Raji (cell line): ENCODE measurements around the gene SACM1L.

Source experiments
- POLR2A ChIP-seq: IDR thresholded peaks from 2 replicates; pipeline ENCODE4 v1.6.1; 2011; ENCODE audit warnings: low read depth, low read length, control low read depth; ENCODE audit not compliant: insufficient read depth

SACM1L gene

GRCh38 chr3:45742461-45743089, 53.4 kb downstream of the SACM1L start:
- TF ChIP-seq POLR2A: no peak

DNA sequence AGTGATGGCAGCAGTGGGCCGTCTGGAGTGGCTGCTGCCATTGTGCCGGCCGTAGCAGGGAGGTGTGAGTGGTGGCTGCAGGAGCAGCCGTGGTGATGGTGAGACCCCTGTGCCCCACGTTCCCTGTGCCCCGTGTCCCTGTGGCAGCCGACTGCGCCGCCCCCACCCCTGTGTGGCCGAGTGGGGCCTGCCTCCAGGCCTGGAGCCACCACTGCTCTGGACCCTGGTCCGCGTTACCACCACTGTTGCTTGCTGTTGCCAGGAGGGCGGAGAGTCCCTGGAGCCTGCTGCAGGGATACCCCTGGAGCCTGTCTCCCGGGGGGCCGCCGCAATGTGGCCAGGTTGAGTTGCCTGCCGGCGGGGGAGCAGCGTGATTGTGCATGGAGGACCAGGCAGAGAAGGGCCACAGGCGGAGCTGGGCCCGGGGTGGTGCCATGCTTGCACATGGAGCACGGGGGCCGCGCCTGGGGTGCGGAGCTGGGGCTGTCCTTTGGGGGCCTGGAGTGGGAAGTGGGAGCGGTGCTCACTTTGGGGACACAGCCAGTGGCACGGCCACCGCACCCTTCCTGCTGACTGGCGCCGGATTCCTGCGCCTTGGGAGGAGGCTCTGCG, 57.1 kb downstream of the SACM1L start:
- TF ChIP-seq POLR2A: no peak

GRCh38 chr3:45746777-45747622, 57.8 kb downstream of the SACM1L start:
- no peak for TF ChIP-seq POLR2A

GRCh38 chr3:45748068-45748467, 58.9 kb downstream of the SACM1L start:
- TF ChIP-seq POLR2A: no peak

DNA sequence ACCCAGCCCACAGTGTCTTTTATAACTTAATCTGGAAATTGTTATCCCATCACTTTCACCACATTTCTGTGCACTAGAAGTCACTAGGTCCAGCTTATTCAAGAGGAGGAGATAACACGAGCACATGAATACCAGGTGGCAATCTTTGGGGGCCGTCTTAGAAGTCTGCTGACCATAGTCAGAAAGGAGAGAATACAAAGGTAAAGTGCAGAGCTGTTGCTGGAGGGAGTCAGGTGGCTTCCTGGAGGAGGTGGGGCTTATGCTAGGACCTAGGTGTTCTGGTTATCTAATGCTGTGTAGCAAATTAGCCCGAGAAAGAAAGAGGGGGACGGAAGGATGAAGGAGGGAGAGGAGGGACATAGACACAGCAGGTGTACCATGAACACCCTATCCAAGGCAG, 60.7 kb downstream of the SACM1L start:
- TF ChIP-seq POLR2A: no peak

DNA sequence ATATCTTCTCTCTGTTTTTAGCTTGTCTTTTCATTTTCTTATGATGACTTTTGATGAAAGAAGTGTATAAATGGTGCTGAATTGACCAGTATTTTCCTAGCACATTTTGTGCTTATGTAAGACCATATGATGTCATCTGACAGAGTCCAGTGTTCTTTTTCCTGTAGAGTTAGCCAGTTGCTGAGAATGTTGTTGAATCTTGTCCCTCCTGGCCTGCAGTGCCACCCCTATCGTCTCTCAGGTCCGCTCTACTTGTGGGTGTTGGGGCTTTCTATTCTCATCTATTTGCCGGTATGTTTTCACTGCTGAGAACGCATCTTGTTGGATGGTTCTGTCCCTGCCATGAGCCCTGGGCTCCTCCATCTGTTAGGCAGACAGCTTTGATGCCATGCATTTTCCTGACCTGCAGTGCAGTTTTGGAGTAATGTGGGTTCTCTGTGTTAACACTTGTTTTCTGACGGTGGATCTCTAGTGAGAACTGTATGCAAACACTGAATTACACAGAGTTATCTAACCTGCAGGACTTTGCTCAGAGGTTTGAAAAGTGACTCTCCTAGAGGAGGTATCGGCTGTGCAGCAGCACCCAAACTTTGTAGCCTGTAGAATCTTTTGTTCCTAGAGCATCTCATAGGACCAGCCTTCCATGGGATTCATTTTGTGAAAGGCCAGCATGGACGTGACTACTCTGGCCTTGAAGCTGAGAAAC, 62.5 kb downstream of the SACM1L start:
- TF ChIP-seq POLR2A: no peak

- TF ChIP-seq POLR2A: no peak
Measured at GRCh38 chr3:45753095-45753494, 63.9 kb downstream of the SACM1L start.

DNA sequence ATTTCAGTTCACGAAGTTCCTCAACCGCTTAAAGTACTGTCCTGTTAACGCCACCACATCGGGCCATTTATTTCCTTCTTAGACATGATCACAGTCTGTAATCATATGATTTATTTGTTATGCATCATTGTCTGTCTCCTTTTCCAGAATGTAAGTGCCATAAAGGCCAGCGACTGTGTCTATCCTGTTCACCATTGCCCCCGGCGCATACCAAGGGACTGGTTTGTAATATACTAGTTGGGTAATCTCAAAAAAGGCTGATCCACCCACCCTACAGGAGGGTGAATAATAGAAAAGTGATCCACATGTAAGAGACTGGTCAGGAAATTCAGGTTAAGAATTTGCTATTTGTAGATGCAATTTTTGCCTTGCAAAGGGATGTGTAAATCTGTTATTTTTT, 65.3 kb downstream of the SACM1L start:
- TF ChIP-seq POLR2A: no peak

DNA sequence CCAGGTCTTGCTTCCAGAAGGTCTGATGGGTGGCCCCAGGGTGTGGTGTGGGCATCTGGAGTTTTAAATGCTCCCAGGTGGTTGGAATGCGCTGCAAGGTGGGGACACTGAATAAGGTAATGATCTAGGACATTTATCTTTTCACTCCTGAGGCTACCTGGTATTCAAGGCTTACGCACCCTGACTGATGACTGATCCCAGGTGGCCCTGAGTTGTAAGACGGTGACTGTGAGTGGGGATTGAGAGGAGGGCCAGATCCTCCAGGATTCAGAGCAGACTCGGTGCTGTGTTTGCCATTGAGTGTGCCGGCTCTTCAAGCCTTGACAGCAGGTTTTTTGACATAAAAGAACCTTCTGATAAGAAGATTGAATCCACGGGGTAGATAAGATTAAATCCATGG, 66.9 kb downstream of the SACM1L start:
- TF ChIP-seq POLR2A: no peak

GRCh38 chr3:45758871-45759270, 69.7 kb downstream of the SACM1L start:
- no peak for TF ChIP-seq POLR2A

- TF ChIP-seq POLR2A: no peak
Measured at GRCh38 chr3:45759851-45760250, 70.7 kb downstream of the SACM1L start.

DNA sequence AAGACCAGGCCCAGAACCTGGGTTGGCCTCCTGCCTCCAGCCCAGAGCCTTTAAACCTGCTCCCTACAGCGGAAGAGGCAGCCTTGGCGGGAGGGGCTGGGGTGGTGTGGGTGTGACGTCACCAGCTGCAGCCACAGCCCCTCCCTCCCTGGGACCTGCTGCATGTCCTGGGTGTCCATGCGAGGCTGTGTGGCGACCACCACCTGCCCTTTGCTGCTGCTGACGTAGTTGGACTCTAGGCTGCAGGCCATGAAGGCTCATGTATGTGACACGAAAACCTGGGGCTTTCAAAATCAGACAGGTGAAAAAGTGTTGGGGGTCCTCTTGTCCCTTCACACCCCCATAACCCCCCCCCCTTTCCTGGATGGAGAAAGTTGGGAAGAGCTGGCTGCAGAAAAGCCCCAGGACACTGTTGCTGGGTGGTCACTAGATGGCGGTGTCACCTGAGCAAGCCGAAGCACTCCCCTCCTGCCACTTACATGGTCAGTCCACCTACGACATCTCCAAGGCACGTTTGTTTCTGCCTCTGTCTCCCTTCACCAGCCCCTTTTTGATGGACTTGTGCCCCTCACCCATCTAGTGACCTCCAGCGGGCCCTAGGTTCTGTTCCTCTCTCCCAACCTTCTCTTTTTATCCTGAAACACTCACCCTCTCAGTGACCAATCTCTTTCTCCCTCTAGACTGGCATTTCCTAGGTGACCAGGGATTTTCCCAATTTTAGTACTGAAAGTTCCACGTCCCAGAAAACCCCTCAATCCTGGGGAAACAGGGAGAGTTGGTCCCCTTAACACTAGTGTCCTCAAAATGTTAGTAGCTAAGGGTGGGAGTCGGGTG, 71.9 kb downstream of the SACM1L start:
- TF ChIP-seq POLR2A: no peak

GRCh38 chr3:45761831-45762230, 72.6 kb downstream of the SACM1L start:
- TF ChIP-seq POLR2A: no peak

DNA sequence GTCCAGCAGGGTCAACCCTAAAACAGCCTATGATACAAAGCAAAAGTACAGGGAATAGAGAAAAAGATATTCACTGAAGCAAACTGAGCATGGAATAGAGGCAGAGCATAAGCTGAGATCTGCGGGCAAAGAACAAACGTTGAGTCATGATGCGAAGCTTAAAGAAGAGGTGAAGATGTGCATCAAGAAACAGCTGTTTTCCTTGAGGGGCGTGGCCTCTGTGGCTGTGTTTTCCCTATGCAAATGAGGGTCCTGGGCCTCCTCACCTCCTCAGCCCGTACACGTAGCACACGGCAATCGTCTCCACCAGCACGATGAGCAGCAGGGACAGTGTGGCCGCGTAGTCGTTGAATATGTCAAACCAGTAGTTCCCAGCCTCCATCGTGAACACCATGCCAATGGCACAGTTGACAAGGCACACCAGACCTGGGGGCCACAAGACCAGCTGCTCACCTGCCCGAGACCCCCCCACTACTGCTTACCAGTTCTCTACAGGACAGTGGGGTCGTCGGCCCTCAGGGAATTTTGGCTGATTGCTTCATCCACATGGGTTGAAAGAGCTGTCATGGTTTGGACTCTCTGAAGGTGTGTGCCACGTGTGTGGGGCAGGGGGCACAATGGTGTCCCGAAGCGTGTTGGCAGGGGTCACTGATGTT, 73.6 kb downstream of the SACM1L start:
- TF ChIP-seq POLR2A: no peak
